Stimulated activated naive CD8-positive, alpha-beta T cell treated with anti-CD3 and anti-CD28 coated beads, Interleukin-15, Interleukin-2, amounts not matched to agents 100 ng/mL and 50 ng/mL, for 24 hours (primary cell): ENCODE measurements around the gene RFT1.

ENCODE experiments used
- H3K27ac Mint-ChIP-seq: one replicate; pipeline ENCODE4 v1.8.0; 2021; ENCODE audit warnings: mild to moderate bottlenecking, mixed read lengths
- H3K27me3 Mint-ChIP-seq: one replicate; pipeline ENCODE4 v1.8.0; 2021; ENCODE audit warnings: mixed read lengths
- H3K36me3 Mint-ChIP-seq: one replicate; pipeline ENCODE4 v1.8.0; 2021; ENCODE audit warnings: low read depth, mixed read lengths
- H3K4me1 Mint-ChIP-seq: one replicate; pipeline ENCODE4 v1.8.0; 2021; ENCODE audit warnings: low read depth, mixed read lengths
- H3K4me3 Mint-ChIP-seq: one replicate; pipeline ENCODE4 v1.8.0; 2021; ENCODE audit warnings: mild to moderate bottlenecking, mixed read lengths
- H3K9me3 Mint-ChIP-seq: one replicate; pipeline ENCODE4 v1.8.0; 2021; ENCODE audit warnings: mixed read lengths

Gene RFT1

GRCh38 chr3:53103397-53104296, 26.6 kb downstream of the RFT1 start:
- Mint-ChIP-seq H3K4me3 (peak overlapping the region; percentile 27), H3K9me3 (no peaks in the 10 kb centered on the region), H3K36me3 (peaks cover 73% of the 10 kb centered on the region), H3K4me1 (peaks cover 38% of the 10 kb centered on the region), H3K27ac (peak overlapping the region; percentile 28), H3K27me3 (no peaks in the 10 kb centered on the region)

DNA sequence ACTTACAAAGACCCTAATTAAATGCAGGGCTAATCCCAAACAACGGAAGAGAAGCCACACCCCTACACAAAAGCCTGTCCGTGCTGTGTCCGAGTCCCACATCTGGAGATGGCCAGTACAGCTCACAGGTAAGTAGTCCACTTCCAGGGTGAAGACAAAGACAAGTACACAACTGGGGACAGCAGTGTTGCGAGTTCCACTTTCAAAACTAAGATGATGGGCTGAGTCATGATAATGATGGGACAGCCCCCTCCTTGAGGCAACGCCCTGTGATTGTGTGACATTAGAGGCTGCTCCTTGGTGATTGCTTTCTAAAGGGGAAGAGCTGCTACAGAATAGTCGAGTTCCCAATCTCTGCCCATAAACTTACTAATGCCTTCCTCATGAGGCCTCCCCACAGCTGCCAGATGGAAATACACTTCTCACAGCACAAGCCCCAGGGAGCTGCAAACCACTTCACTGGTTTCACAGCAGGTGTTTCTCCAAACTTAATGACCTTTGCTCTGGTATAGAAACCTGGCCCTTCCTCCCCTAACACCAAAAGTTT, 27.6 kb downstream of the RFT1 start:
- Mint-ChIP-seq H3K36me3 (peaks cover 77% of the 10 kb centered on the region), H3K27me3 (no peaks in the 10 kb centered on the region), H3K4me3 (peak overlapping the region; percentile 27), H3K4me1 (peaks cover 38% of the 10 kb centered on the region), H3K27ac (peak overlapping the region; percentile 9), H3K9me3 (no peaks in the 10 kb centered on the region)

DNA sequence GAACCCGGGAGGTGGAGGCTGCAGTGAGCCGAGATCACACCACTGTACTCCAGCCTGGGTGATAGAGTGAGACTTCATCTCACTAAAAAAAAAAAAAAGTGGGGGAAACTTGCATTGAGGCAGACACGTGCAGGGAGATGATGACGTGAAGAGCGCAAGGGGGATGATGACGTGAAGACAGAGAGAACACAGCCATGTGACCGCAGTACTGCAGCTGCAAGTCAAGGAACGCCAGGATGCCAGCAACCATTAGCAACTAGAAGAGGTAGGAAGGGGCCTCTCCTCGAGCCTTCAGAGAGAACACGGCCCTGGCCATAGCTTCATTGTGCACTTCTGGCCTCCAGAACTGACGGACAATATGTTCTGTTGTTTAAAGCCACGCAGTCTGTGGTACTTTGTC, 28.3 kb downstream of the RFT1 start:
- no peak overlapping the region for H3K4me3 Mint-ChIP-seq
- no peaks in the 10 kb centered on the region for H3K27me3 Mint-ChIP-seq
- H3K36me3 Mint-ChIP-seq: peaks cover 82% of the 10 kb centered on the region
- H3K4me1 Mint-ChIP-seq: peaks cover 38% of the 10 kb centered on the region
- no peaks in the 10 kb centered on the region for H3K9me3 Mint-ChIP-seq
- H3K27ac Mint-ChIP-seq: peak overlapping the region; percentile 72

GRCh38 chr3:53100818-53101466, 29.3 kb downstream of the RFT1 start:
- Mint-ChIP-seq H3K9me3 (no peaks in the 10 kb centered on the region), H3K4me3 (no peak overlapping the region), H3K27ac (no peak overlapping the region), H3K4me1 (peaks cover 38% of the 10 kb centered on the region), H3K27me3 (no peaks in the 10 kb centered on the region), H3K36me3 (peaks cover 76% of the 10 kb centered on the region)

DNA sequence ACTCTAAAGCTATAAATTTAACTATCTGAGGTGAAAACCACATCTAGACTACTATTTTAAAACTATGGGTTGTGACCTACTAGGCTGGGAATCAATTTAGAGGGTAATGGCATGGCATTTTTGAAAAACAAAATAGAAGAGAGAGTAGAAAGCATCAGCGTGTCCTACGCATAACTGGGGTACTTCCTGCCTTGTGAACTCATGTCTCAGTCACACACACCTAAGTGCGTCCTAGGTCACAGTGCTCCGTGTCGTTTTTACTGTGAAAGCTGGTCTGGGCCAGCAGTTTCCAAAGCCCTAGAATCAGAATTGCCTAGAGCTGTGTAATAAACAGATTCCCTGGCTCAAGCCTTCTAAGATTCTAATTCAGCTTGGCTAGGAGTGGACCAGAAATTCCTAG, 32.3 kb downstream of the RFT1 start:
- Mint-ChIP-seq H3K27me3 (no peaks in the 10 kb centered on the region), H3K4me3 (no peak overlapping the region), H3K36me3 (peaks cover 69% of the 10 kb centered on the region), H3K4me1 (peaks cover 15% of the 10 kb centered on the region), H3K27ac (no peak overlapping the region), H3K9me3 (no peaks in the 10 kb centered on the region)

DNA sequence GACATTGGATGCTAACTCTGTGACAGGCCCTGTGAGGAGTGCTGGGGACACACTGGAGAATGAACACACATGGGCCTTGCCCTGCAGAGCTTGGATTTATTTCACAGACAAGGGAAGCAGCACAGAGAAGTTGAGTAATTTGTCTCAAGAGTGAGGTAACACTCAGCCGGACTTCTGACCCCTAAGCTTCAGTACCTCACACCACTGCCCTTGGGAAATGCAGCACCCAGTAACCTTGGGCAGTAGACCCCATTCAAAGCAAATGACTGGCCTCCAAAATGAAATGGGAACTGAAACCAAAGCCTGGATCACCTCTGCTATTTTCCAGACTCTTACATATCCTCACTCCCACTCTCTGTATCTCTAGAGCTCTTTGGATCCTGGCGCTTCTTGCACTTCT, 37.3 kb downstream of the RFT1 start:
- Mint-ChIP-seq H3K4me3 (no peak overlapping the region), H3K9me3 (no peaks in the 10 kb centered on the region), H3K27me3 (no peaks in the 10 kb centered on the region), H3K36me3 (peaks cover 54% of the 10 kb centered on the region), H3K27ac (no peak overlapping the region), H3K4me1 (no peaks in the 10 kb centered on the region)

GRCh38 chr3:53092216-53092615, 38.0 kb downstream of the RFT1 start:
- Mint-ChIP-seq H3K27me3 (no peaks in the 10 kb centered on the region), H3K4me1 (no peaks in the 10 kb centered on the region), H3K36me3 (peaks cover 47% of the 10 kb centered on the region), H3K4me3 (no peak overlapping the region), H3K27ac (no peak overlapping the region), H3K9me3 (no peaks in the 10 kb centered on the region)

- no peak overlapping the region for H3K4me3 Mint-ChIP-seq
- H3K27me3 Mint-ChIP-seq: no peaks in the 10 kb centered on the region
- no peaks in the 10 kb centered on the region for H3K4me1 Mint-ChIP-seq
Measured at GRCh38 chr3:53091011-53091410, 39.2 kb downstream of the RFT1 start.

GRCh38 chr3:53089511-53089910, 40.7 kb downstream of the RFT1 start:
- H3K4me3 Mint-ChIP-seq: no peak overlapping the region
- no peaks in the 10 kb centered on the region for H3K27me3 Mint-ChIP-seq
- H3K9me3 Mint-ChIP-seq: no peaks in the 10 kb centered on the region
- no peak overlapping the region for H3K27ac Mint-ChIP-seq
- H3K36me3 Mint-ChIP-seq: peaks cover 39% of the 10 kb centered on the region
- no peaks in the 10 kb centered on the region for H3K4me1 Mint-ChIP-seq

More at GRCh38 chr3:53091011-53091410, 39.2 kb downstream of the RFT1 start:
- peaks cover 43% of the 10 kb centered on the region for H3K36me3 Mint-ChIP-seq
- H3K9me3 Mint-ChIP-seq: no peaks in the 10 kb centered on the region
- no peak overlapping the region for H3K27ac Mint-ChIP-seq

DNA sequence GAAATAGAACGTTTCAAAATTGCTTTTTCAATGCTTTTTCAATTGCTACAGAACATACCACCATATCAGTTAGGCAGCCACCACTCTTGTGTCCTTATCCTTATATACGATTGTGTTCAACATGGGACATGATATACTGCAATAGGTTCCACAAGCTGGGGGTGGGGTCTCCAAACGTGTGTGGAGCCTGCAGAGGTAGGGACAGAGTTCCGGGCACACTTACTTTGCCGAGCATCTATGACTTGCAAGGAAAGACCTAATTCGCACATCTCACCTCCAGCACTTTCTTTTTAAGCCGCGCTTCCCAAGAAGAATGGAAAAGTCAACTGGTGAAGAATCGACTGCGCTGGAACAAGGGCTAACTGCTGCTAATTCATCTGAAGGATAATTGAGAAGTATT, 44.8 kb downstream of the RFT1 start:
- peaks cover 7% of the 10 kb centered on the region for H3K36me3 Mint-ChIP-seq
- no peak overlapping the region for H3K27ac Mint-ChIP-seq
- no peaks in the 10 kb centered on the region for H3K4me1 Mint-ChIP-seq
- H3K27me3 Mint-ChIP-seq: no peaks in the 10 kb centered on the region
- no peaks in the 10 kb centered on the region for H3K9me3 Mint-ChIP-seq
- no peak overlapping the region for H3K4me3 Mint-ChIP-seq

DNA sequence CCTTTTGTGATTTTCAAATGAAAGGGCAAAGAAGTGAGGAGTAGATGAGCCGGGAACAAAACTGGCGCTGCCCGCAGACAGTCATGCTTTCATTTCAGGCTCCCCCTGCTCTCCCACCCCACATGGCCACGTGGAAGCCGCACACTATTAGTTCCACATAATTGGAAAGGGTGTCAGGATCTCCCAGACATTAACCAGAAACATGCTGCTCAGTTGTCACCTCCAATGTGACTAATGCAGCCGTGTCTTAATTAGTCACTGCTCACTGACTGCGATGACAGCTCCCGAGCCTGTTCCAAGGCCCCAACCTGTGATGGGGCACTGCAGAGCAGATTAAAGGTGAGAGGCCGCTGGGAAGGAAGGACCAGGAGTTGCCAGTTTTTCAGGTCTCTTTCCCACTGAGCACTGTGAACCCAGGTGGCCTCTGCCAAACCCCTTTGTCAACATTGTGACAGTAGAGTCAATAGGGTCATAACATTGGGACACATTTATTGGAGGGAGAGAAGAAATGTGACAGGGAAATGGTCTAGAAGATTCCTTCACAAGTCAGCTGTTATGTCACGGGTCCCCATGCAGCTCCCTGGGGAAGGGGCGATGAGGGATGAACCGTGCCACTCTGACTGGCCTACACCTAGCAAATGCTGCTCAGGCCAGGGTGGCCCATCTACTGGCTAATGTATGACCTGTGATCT, 45.8 kb downstream of the RFT1 start:
- Mint-ChIP-seq H3K4me3 (no peak overlapping the region), H3K9me3 (no peaks in the 10 kb centered on the region), H3K4me1 (no peaks in the 10 kb centered on the region), H3K36me3 (peaks cover 5% of the 10 kb centered on the region), H3K27me3 (no peaks in the 10 kb centered on the region), H3K27ac (no peak overlapping the region)

GRCh38 chr3:53083949-53084309, 46.3 kb downstream of the RFT1 start:
- Mint-ChIP-seq H3K4me3 (no peak overlapping the region), H3K9me3 (no peaks in the 10 kb centered on the region)

DNA sequence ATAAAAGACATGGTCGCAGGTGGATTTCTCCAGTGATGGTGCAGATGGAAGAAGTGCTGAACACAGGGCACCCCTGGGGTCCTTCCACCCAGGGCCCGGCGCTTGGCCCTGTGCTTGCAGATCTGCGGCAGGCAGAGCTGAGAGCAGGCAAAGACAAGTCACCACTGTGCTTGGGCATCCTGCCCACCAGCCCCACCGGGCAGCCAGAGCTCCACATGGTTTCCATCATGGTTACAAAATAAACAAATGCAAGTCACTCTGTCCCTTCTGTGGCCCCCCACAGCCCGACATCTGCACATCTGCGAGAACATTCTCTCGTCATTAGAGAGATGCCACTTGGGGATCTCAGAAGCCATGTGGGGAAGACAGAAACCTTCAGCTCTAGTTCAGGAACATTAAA, 46.7 kb downstream of the RFT1 start:
- no peak overlapping the region for H3K27ac Mint-ChIP-seq
- peaks cover 3% of the 10 kb centered on the region for H3K36me3 Mint-ChIP-seq
- H3K27me3 Mint-ChIP-seq: no peaks in the 10 kb centered on the region
- no peaks in the 10 kb centered on the region for H3K9me3 Mint-ChIP-seq
- no peaks in the 10 kb centered on the region for H3K4me1 Mint-ChIP-seq
- H3K4me3 Mint-ChIP-seq: no peak overlapping the region

More at GRCh38 chr3:53083949-53084309, 46.3 kb downstream of the RFT1 start:
- H3K4me1 Mint-ChIP-seq: no peaks in the 10 kb centered on the region
- peaks cover 3% of the 10 kb centered on the region for H3K36me3 Mint-ChIP-seq
- no peaks in the 10 kb centered on the region for H3K27me3 Mint-ChIP-seq
- no peak overlapping the region for H3K27ac Mint-ChIP-seq

DNA sequence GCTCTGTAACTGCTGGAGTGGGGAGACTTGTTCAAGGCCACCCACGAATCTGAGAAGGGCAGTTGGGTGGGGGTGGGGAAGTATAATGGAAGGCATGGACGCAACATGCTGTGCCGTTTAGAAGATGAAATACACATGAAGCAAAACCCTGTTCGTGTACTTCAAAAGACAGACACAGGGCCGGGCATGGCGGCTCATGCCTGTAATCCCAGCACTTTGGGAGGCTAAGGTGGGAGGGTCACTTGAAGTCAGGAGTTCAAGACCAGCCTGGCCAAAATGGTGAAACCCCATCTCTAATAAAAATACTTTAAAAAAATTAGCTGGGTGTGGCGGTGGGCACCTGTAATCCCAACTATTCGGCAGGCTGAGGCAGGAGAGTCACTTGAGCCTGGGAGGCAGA, 47.5 kb downstream of the RFT1 start:
- no peak overlapping the region for H3K27ac Mint-ChIP-seq
- no peaks in the 10 kb centered on the region for H3K9me3 Mint-ChIP-seq
- no peaks in the 10 kb centered on the region for H3K4me1 Mint-ChIP-seq
- no peaks in the 10 kb centered on the region for H3K27me3 Mint-ChIP-seq
- H3K36me3 Mint-ChIP-seq: no peaks in the 10 kb centered on the region
- no peak overlapping the region for H3K4me3 Mint-ChIP-seq

DNA sequence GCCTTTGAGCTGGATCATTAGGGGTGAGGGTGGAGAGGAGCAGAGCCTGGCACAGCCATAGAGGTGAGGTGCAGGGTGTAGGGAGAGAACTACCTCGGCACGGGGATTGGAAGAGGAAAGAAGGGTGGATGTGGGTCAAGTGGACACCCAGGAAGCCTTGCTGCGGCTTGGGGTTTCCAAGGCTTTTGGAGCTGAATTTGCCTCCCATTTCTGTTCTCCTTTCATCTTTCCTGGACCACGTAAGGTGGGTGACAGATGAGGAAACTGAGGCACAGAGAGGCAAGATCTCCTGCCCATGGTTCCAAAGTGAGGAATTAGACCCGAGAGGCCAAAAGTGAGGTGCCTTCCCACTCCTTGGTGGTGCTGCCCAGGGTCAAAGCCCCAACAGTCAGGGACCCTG, 48.9 kb downstream of the RFT1 start:
- H3K36me3 Mint-ChIP-seq: no peaks in the 10 kb centered on the region
- no peak overlapping the region for H3K27ac Mint-ChIP-seq

More for the DNA sequence above, 48.9 kb downstream of the RFT1 start:
- H3K4me1 Mint-ChIP-seq: no peaks in the 10 kb centered on the region
- no peaks in the 10 kb centered on the region for H3K9me3 Mint-ChIP-seq
- no peaks in the 10 kb centered on the region for H3K27me3 Mint-ChIP-seq
- H3K4me3 Mint-ChIP-seq: no peak overlapping the region
